Type B pancreatic cell (in vitro differentiated cells): ENCODE data around the gene TGFBR3L. TPM values are rescaled to one million over a fixed set of nuclear protein-coding genes. Genes with fewer than 3 reads are reported as not detected.

ENCODE experiments used
- DNase-seq: peaks from one replicate; pipeline ENCODE4 v3.0.0; 2021; ENCODE audit warnings: mixed read lengths; ENCODE audit not compliant: unreplicated experiment; ENCODE audit errors: extremely low spot score
- H3K27ac Mint-ChIP-seq: 2 replicates; pipeline ENCODE4 v1.8.0; 2021; ENCODE audit warnings: mild to moderate bottlenecking, mixed read lengths
- H3K27me3 Mint-ChIP-seq: 2 replicates; pipeline ENCODE4 v1.8.0; 2021; ENCODE audit warnings: mixed read lengths
- H3K36me3 Mint-ChIP-seq: 2 replicates; pipeline ENCODE4 v1.8.0; 2021; ENCODE audit warnings: mixed read lengths
- H3K4me1 Mint-ChIP-seq: one replicate; pipeline ENCODE4 v1.8.0; 2021; ENCODE audit warnings: mixed read lengths; ENCODE audit not compliant: unreplicated experiment
- H3K4me3 Mint-ChIP-seq: 2 replicates; pipeline ENCODE4 v1.8.0; 2021; ENCODE audit warnings: mild to moderate bottlenecking, mixed read lengths
- H3K9me3 Mint-ChIP-seq: 2 replicates; pipeline ENCODE4 v1.8.0; 2021; ENCODE audit warnings: mixed read lengths
- CTCF ChIP-seq: fragments of 200-600 bp; sonication (generic); conservative IDR thresholded peaks from 2 replicates; pipeline ENCODE4 v1.5.0; 2021; ENCODE audit warnings: antibody characterized with exemption, mild to moderate bottlenecking
- total RNA-seq: library from RNA; stranded (reverse); gene quantifications from 2 replicates; pipeline ENCODE4 v1.2.1, GENCODE V29; 2021; ENCODE audit warnings: low replicate concordance

The TGFBR3L gene
- total RNA-seq, 1 donor from 2014 or later = 1.1 TPM

- H3K4me1 Mint-ChIP-seq = peaks cover 13% of the 10 kb centered on the region
- H3K27ac Mint-ChIP-seq = no peak overlapping the region
- TF ChIP-seq CTCF = no peak
- peak overlapping the region; percentile 87 for H3K4me3 Mint-ChIP-seq
- DNase-seq = no peak
- H3K27me3 Mint-ChIP-seq = peaks cover 42% of the 10 kb centered on the region
- H3K9me3 Mint-ChIP-seq = no peaks in the 10 kb centered on the region
- H3K36me3 Mint-ChIP-seq = no peaks in the 10 kb centered on the region
Observed at GRCh38 chr19:7918615-7919421, 4.2 kb downstream of the TGFBR3L start.

GRCh38 chr19:7919610-7920518 is 5.2 kb downstream of the TGFBR3L start, which contains the start of gene SNAPC2:
Gene SNAPC2 (plus strand): TSS chr19:7920338. CDS start chr19:7920367, 29 bp downstream.
- Mint-ChIP-seq H3K4me3 (peak within 1 kb of the TSS; percentile 87), H3K9me3 (no peaks in the 10 kb centered on the region), H3K27ac (peak within 1 kb of the TSS; percentile 92), H3K36me3 (no peaks in the 10 kb centered on the region), H3K4me1 (peaks cover 13% of the 10 kb centered on the region), H3K27me3 (peaks cover 34% of the 10 kb centered on the region)
- no peak for TF ChIP-seq CTCF
- DNase-seq = peak; percentile 98

GRCh38 chr19:7920519-7921301 is 6.1 kb downstream of the TGFBR3L start:
- peaks cover 13% of the 10 kb centered on the region for H3K4me1 Mint-ChIP-seq
- no peaks in the 10 kb centered on the region for H3K9me3 Mint-ChIP-seq
- peak overlapping the region; percentile 87 for H3K4me3 Mint-ChIP-seq
- peak; percentile 98 for DNase-seq
- TF ChIP-seq CTCF = no peak
- peak overlapping the region; percentile 92 for H3K27ac Mint-ChIP-seq
- H3K27me3 Mint-ChIP-seq = peaks cover 26% of the 10 kb centered on the region
- H3K36me3 Mint-ChIP-seq = no peaks in the 10 kb centered on the region

- Mint-ChIP-seq H3K9me3 (no peaks in the 10 kb centered on the region), H3K4me1 (peaks cover 15% of the 10 kb centered on the region), H3K36me3 (no peaks in the 10 kb centered on the region), H3K27ac (peak overlapping the region; percentile 92), H3K4me3 (peak overlapping the region; percentile 87), H3K27me3 (peaks cover 22% of the 10 kb centered on the region)
- no peak for TF ChIP-seq CTCF
- DNase-seq = no peak
Observed at GRCh38 chr19:7921302-7921966, 6.8 kb downstream of the TGFBR3L start.
